IMR-90 (cell line): ENCODE measurements around the gene IQCM. TPM values are rescaled to one million over a fixed set of nuclear protein-coding genes. Genes with fewer than 3 reads are reported as not detected.

Experiments used
- ATAC-seq: fragments of 200-7000 bp; cut with Tn5 transposase; 2 replicates; pipeline ENCODE4 v1.9.1; 2020; ENCODE audit warnings: low read depth, mild to moderate bottlenecking, moderate library complexity
- BruUV-seq: library from RNA; stranded (reverse); fragments of 400-500 nt; replicated peaks from 2 replicates; lab custom pipeline; 2021; lab: Mats Ljungman, UMichigan
- CTCF ChIA-PET: fragments of 300-600 bp; formaldehyde crosslinking; extraction: SDS; loops from one replicate; lab custom pipeline; 2021; ENCODE audit warnings: antibody characterized with exemption; lab: Yijun Ruan, JAX
- POLR2A ChIA-PET: fragments of 300-600 bp; sonication (Branson Sonifier 250); formaldehyde crosslinking; loops from one replicate; lab custom pipeline; 2022; ENCODE audit warnings: antibody characterized with exemption; ENCODE audit not compliant: unreplicated experiment; lab: Charles Lee
- DNase-seq: peaks from one replicate; pipeline ENCODE4 v3.0.0; 2013
- H2AFZ ChIP-seq: replicated peaks from 2 replicates; pipeline ENCODE3; 2013; ENCODE audit warnings: low read length, mild to moderate bottlenecking; ENCODE audit not compliant: poor library complexity
- H2AK5ac ChIP-seq: 2 replicates; pipeline ENCODE4 v1.6.1; 2013; ENCODE audit warnings: low read depth, low read length, inconsistent platforms
- H2AK9ac ChIP-seq: replicated peaks from 2 replicates; pipeline ENCODE3; 2013; ENCODE audit warnings: mild to moderate bottlenecking, low read depth, low read length, moderate library complexity; ENCODE audit not compliant: poor library complexity
- H2BK120ac ChIP-seq: 2 replicates; pipeline ENCODE4 v1.6.1; 2013; ENCODE audit warnings: low read depth, low read length, inconsistent platforms
- H2BK15ac ChIP-seq: 3 replicates; pipeline ENCODE4 v1.6.1; 2013; ENCODE audit warnings: low read depth, low read length, inconsistent platforms
- H2BK20ac ChIP-seq: 2 replicates; pipeline ENCODE4 v1.6.1; 2013; ENCODE audit warnings: low read depth, mild to moderate bottlenecking, inconsistent platforms, low read length, moderate library complexity
- H2BK5ac ChIP-seq: 2 replicates; pipeline ENCODE4 v1.6.1; 2013; ENCODE audit warnings: mild to moderate bottlenecking, low read depth, low read length, inconsistent platforms; ENCODE audit not compliant: poor library complexity, severe bottlenecking
- H3K14ac ChIP-seq: replicated peaks from 2 replicates; pipeline ENCODE4 v1.6.1; 2013; ENCODE audit warnings: low read depth, low read length, inconsistent platforms
- H3K18ac ChIP-seq: 2 replicates; pipeline ENCODE4 v1.6.1; 2013; ENCODE audit warnings: low read depth, low read length, control low read depth
- H3K23ac ChIP-seq: 2 replicates; pipeline ENCODE4 v1.6.1; 2013; ENCODE audit warnings: low read depth, low read length, inconsistent platforms
- H3K27ac ChIP-seq: 2 replicates; pipeline ENCODE4 v1.5.1; 2013; ENCODE audit warnings: mild to moderate bottlenecking, control low read depth, low read length; ENCODE audit not compliant: insufficient read depth
- H3K27me3 ChIP-seq: 2 replicates; pipeline ENCODE4 v1.6.1; 2013; ENCODE audit warnings: low read length; ENCODE audit not compliant: control insufficient read depth, insufficient read depth
- H3K36me3 ChIP-seq: 2 replicates; pipeline ENCODE4 v1.6.1; 2013; ENCODE audit warnings: low read length, mixed read lengths; ENCODE audit not compliant: control insufficient read depth, insufficient read depth
- H3K4ac ChIP-seq: 2 replicates; pipeline ENCODE4 v1.6.1; 2013; ENCODE audit warnings: low read depth, low read length, inconsistent platforms
- H3K4me1 ChIP-seq: 2 replicates; pipeline ENCODE4 v1.6.1; 2013; ENCODE audit warnings: low read length, mixed read lengths; ENCODE audit not compliant: control insufficient read depth, insufficient read depth
- H3K4me2 ChIP-seq: 2 replicates; pipeline ENCODE4 v1.6.1; 2013; ENCODE audit warnings: low read depth, mild to moderate bottlenecking, control low read depth, low read length, moderate library complexity
- H3K4me3 ChIP-seq: 2 replicates; pipeline ENCODE4 v1.5.1; 2013; ENCODE audit warnings: low read depth, mild to moderate bottlenecking, control low read depth, low read length, moderate library complexity; ENCODE audit not compliant: insufficient read depth
- H3K56ac ChIP-seq: 2 replicates; pipeline ENCODE4 v1.6.1; 2013; ENCODE audit warnings: low read length, inconsistent platforms; ENCODE audit not compliant: insufficient read depth; ENCODE audit errors: extremely low read depth
- H3K79me1 ChIP-seq, 2 experiments: 2 replicates each; pipeline ENCODE4 v1.6.1; 2013; ENCODE audit warnings: low read length in 2 of 2, inconsistent platforms in 1 of 2, low read depth in 1 of 2
- H3K9ac ChIP-seq: 2 replicates; pipeline ENCODE4 v1.6.1; 2013; ENCODE audit warnings: low read depth, low read length, control low read depth
- H3K9me1 ChIP-seq: 2 replicates; pipeline ENCODE4 v1.6.1; 2013; ENCODE audit warnings: low read length, inconsistent platforms; ENCODE audit not compliant: insufficient read depth
- H3K9me3 ChIP-seq: 2 replicates; pipeline ENCODE4 v1.6.1; 2013; ENCODE audit warnings: low read length; ENCODE audit not compliant: control insufficient read depth, insufficient read depth
- H4K20me1 ChIP-seq: 2 replicates; pipeline ENCODE4 v1.6.1; 2013; ENCODE audit warnings: low read length, inconsistent platforms; ENCODE audit not compliant: insufficient read depth
- H4K5ac ChIP-seq: 2 replicates; pipeline ENCODE4 v1.6.1; 2013; ENCODE audit warnings: mild to moderate bottlenecking, low read depth, low read length, control low read depth
- H4K8ac ChIP-seq, 2 experiments: 2 replicates each; pipeline ENCODE4 v1.6.1; 2013; ENCODE audit warnings: low read depth in 2 of 2, low read length in 2 of 2, control low read depth in 1 of 2, inconsistent platforms in 1 of 2
- H4K91ac ChIP-seq: 2 replicates; pipeline ENCODE4 v1.6.1; 2013; ENCODE audit warnings: low read depth, low read length, inconsistent platforms; ENCODE audit not compliant: insufficient read depth
- BHLHE40 ChIP-seq: fragments of 150-350 bp; IDR thresholded peaks from 2 replicates; pipeline ENCODE4 v1.6.1; 2016; ENCODE audit warnings: mild to moderate bottlenecking, low read depth, low read length
- CEBPB ChIP-seq: IDR thresholded peaks from 2 replicates; pipeline ENCODE4 v1.6.1; 2012; ENCODE audit warnings: low read depth, low read length, improper control_type of control experiment
- CHD1 ChIP-seq: IDR thresholded peaks from 2 replicates; pipeline ENCODE4 v1.6.1; 2012; ENCODE audit warnings: low read depth, low read length, improper control_type of control experiment
- CTCF ChIP-seq: conservative IDR thresholded peaks from 2 replicates; pipeline ENCODE4 v1.5.1; 2012; ENCODE audit warnings: mild to moderate bottlenecking, low read depth, low read length, improper control_type of control experiment
- ELK1 ChIP-seq: fragments of 150-350 bp; IDR thresholded peaks from 2 replicates; pipeline ENCODE4 v1.6.1; 2016; ENCODE audit warnings: low read depth, mild to moderate bottlenecking, low read length, moderate library complexity, borderline replicate concordance
- FOS ChIP-seq: fragments of 150-350 bp; IDR thresholded peaks from 2 replicates; pipeline ENCODE4 v1.6.1; 2016; ENCODE audit warnings: low read depth, low read length
- MAFK ChIP-seq: IDR thresholded peaks from 2 replicates; pipeline ENCODE4 v1.6.1; 2012; ENCODE audit warnings: low read depth, low read length, improper control_type of control experiment
- MAZ ChIP-seq: IDR thresholded peaks from 2 replicates; pipeline ENCODE4 v1.6.1; 2012; ENCODE audit warnings: low read depth, mild to moderate bottlenecking, low read length, improper control_type of control experiment, moderate library complexity, borderline replicate concordance
- MXI1 ChIP-seq: IDR thresholded peaks from 2 replicates; pipeline ENCODE4 v1.6.1; 2012; ENCODE audit warnings: low read depth, mild to moderate bottlenecking, low read length, moderate library complexity, borderline replicate concordance
- NFE2L2 ChIP-seq: fragments of 150-350 bp; IDR thresholded peaks from 2 replicates; pipeline ENCODE4 v1.6.1; 2016; ENCODE audit warnings: low read depth, mild to moderate bottlenecking, low read length
- POLR2A ChIP-seq: IDR thresholded peaks from 2 replicates; pipeline ENCODE4 v1.6.1; 2012; ENCODE audit warnings: mild to moderate bottlenecking, low read depth, low read length
- RAD21 ChIP-seq: IDR thresholded peaks from 2 replicates; pipeline ENCODE4 v1.6.1; 2012; ENCODE audit warnings: low read length, improper control_type of control experiment
- RCOR1 ChIP-seq: IDR thresholded peaks from 2 replicates; pipeline ENCODE4 v1.6.1; 2012; ENCODE audit warnings: mild to moderate bottlenecking, low read length, improper control_type of control experiment; ENCODE audit not compliant: insufficient replicate concordance
- RFX5 ChIP-seq: IDR thresholded peaks from 2 replicates; pipeline ENCODE4 v1.8.0; 2012; ENCODE audit warnings: low read depth, mild to moderate bottlenecking, low read length, moderate library complexity
- SMC3 ChIP-seq: fragments of 150-350 bp; IDR thresholded peaks from 2 replicates; pipeline ENCODE4 v1.6.1; 2016; ENCODE audit warnings: low read depth, mild to moderate bottlenecking, antibody characterized with exemption, low read length, moderate library complexity
- USF2 ChIP-seq: fragments of 150-350 bp; IDR thresholded peaks from 2 replicates; pipeline ENCODE4 v1.6.1; 2017; ENCODE audit warnings: mild to moderate bottlenecking, antibody characterized with exemption, low read length, low read depth
- WGBS, 2 experiments: methylation state at CpG; one replicate each; pipeline versions ENCODE4 v1.1.5 to v1.1.7; 2013; ENCODE audit warnings: missing lambda C conversion rate in 2 of 2; ENCODE audit not compliant: insufficient read length in 1 of 2; ENCODE audit errors: extremely low coverage in 2 of 2; 5-methylcytosine and 5-hydroxymethylcytosine counted together
- dilution Hi-C: fragments of 300-500 bp; cut with HindIII; formaldehyde crosslinking; loops from one replicate; pipeline ENCODE4 v1.14.3; 2018; ENCODE audit warnings: low sequenced_read_pairs; ENCODE audit not compliant: unreplicated experiment
- in situ Hi-C: fragments of 300-500 bp; cut with MboI; formaldehyde crosslinking; loops from 3 replicates; pipeline ENCODE4 v1.14.3; 2019; ENCODE audit warnings: low sequenced_read_pairs, inconsistent platforms, mixed read lengths
- intact Hi-C: fragments of 100-400 bp; cut with micrococcal nuclease; formaldehyde crosslinking; loops from 2 replicates; pipeline ENCODE4 v1.10.0; 2022
- polyA plus RNA-seq, 3 experiments: library from polyadenylated mRNA; depleted of rRNA; stranded (reverse); fragments of >200 nt; gene quantifications; 2 replicates each; pipeline ENCODE4 v1.2.3, GENCODE V29; 2012; ENCODE audit warnings: low replicate concordance in 1 of 3
- total RNA-seq: library from RNA; depleted of rRNA; stranded (reverse); fragments of >200 nt; gene quantifications from 2 replicates; pipeline ENCODE4 v1.2.3, GENCODE V29; 2012

IQCM gene
- total and polyA plus RNA-seq, 2 of the 4 experiments (the other 2 are of a cell fraction), result not detected

- Histone ChIP-seq H3K56ac (no peak overlapping the region), H3K4me3 (no peak overlapping the region), H3K23ac (no peak overlapping the region), H2BK15ac (no peak overlapping the region), H2AK9ac (no peak overlapping the region), H2BK120ac (no peak overlapping the region), H3K27me3 (no peaks in the 10 kb centered on the region), H3K18ac (no peak overlapping the region), H3K4ac (no peak overlapping the region), H3K9me1 (no peaks in the 10 kb centered on the region), H3K14ac (no peak overlapping the region), H3K4me1 (no peaks in the 10 kb centered on the region), H4K8ac (no peak overlapping the region), H3K27ac (no peak overlapping the region), H4K91ac (no peak overlapping the region), H3K9ac (no peak overlapping the region), H2BK20ac (no peak overlapping the region), H3K4me2 (no peak overlapping the region), H4K20me1 (no peaks in the 10 kb centered on the region), H3K9me3 (no peaks in the 10 kb centered on the region; the same call in 1 of the 2 replicates), H2AK5ac (no peak overlapping the region), H3K36me3 (no peaks in the 10 kb centered on the region), H3K79me1 (no peaks in the 10 kb centered on the region), H2AFZ (no peak overlapping the region), H4K5ac (no peak overlapping the region), H2BK5ac (no peak overlapping the region)
- no peak for DNase-seq
- POLR2A ChIA-PET, result no interaction called here
- in situ Hi-C loops, result no loop called here
- dilution Hi-C loops, result no loop called here
- no peak for TF ChIP-seq CEBPB
- no peak for TF ChIP-seq CTCF
- TF ChIP-seq BHLHE40, result no peak
- TF ChIP-seq RCOR1, result no peak
- no peak for TF ChIP-seq MAZ
- no peak for TF ChIP-seq SMC3
- TF ChIP-seq USF2, result no peak
- TF ChIP-seq MAFK, result no peak
- no peak for TF ChIP-seq CHD1
- no peak for TF ChIP-seq RFX5
- no peak for TF ChIP-seq POLR2A
- no peak for TF ChIP-seq NFE2L2
- no peak for TF ChIP-seq RAD21
- TF ChIP-seq MXI1, result no peak
- TF ChIP-seq FOS, result no peak
- no peak for TF ChIP-seq ELK1
- BruUV-seq, result no TSS peak
- WGBS, 2 experiments, result 60% methylated on average over 1 of the region's 3 CpGs; no CpG with 5 or more reads in 1 of the 2 experiments
- CTCF ChIA-PET, result interaction anchor here (0.7 to 1.1 kb wide), 2 partner anchors 10 to 60 kb away, joined by 3 to 6 read pairs; no protein-coding TSS in a partner anchor
- ATAC-seq, result no peak
- intact Hi-C loops, result no loop called here
Observed at GRCh38 chr4:149718500-149718899, 97.1 kb downstream of the IQCM start.
